Measurements from ENCODE around the gene ZCCHC8.

GRCh38 chr12:122458105-122459035 is 42.4 kb downstream of the ZCCHC8 start:
- TF ChIP-seq CTCF (conservative IDR thresholded peaks at IDR 0.05): no peak
- no peak for TF ChIP-seq ZFX (IDR thresholded peaks at IDR 0.05)
